Karpas-422 (cell line): ENCODE measurements around the gene MRPL27. TPM values are rescaled to one million over a fixed set of nuclear protein-coding genes. Genes with fewer than 3 reads are reported as not detected.

Experiments
- DNase-seq: peaks from one replicate; pipeline ENCODE4 v3.0.0-alpha.2; 2015
- H2AFZ ChIP-seq: fragments of 200-600 bp; sonication (generic); 2 replicates; pipeline ENCODE4 v1.6.1; 2014; ENCODE audit warnings: antibody characterized with exemption, low read length, mixed read lengths
- H3K27ac ChIP-seq: fragments of 200-600 bp; sonication (generic); 2 replicates; pipeline ENCODE4 v1.5.1; 2014; ENCODE audit warnings: mild to moderate bottlenecking, low read length, moderate library complexity
- H3K27me3 ChIP-seq: fragments of 200-600 bp; sonication (generic); 2 replicates; pipeline ENCODE4 v1.6.1; 2014; ENCODE audit warnings: low read length, mixed read lengths
- H3K36me3 ChIP-seq: fragments of 200-600 bp; sonication (generic); 2 replicates; pipeline ENCODE4 v1.6.1; 2014; ENCODE audit warnings: low read length, mixed read lengths; ENCODE audit not compliant: insufficient read depth
- H3K4me1 ChIP-seq: fragments of 200-600 bp; sonication (generic); 2 replicates; pipeline ENCODE4 v1.6.1; 2014; ENCODE audit warnings: mild to moderate bottlenecking, low read length, mixed read lengths
- H3K4me2 ChIP-seq: fragments of 200-600 bp; sonication (generic); 2 replicates; pipeline ENCODE4 v1.6.1; 2014; ENCODE audit warnings: low read length, low read depth, mild to moderate bottlenecking; ENCODE audit not compliant: poor library complexity, severe bottlenecking
- H3K4me3 ChIP-seq: fragments of 200-600 bp; sonication (generic); 2 replicates; pipeline ENCODE4 v1.5.1; 2014; ENCODE audit warnings: mild to moderate bottlenecking, antibody characterized with exemption, low read length, mixed read lengths
- H3K79me2 ChIP-seq: fragments of 200-600 bp; sonication (generic); 2 replicates; pipeline ENCODE4 v1.6.1; 2014; ENCODE audit warnings: mild to moderate bottlenecking, low read length, mixed read lengths
- H3K9ac ChIP-seq: fragments of 200-600 bp; sonication (generic); 2 replicates; pipeline ENCODE4 v1.6.0; 2014; ENCODE audit warnings: low read length
- H3K9me2 ChIP-seq: fragments of 200-600 bp; sonication (generic), shearing (Covaris generic); replicated peaks from 2 replicates; pipeline ENCODE4 v1.6.0; 2014; ENCODE audit warnings: mild to moderate bottlenecking, low read length, moderate library complexity; ENCODE audit not compliant: insufficient read depth
- H3K9me3 ChIP-seq: fragments of 300-700, 200-600 bp; sonication (generic); 2 replicates; pipeline ENCODE4 v1.6.1; 2014; ENCODE audit warnings: low read length, mixed read lengths
- H4K20me1 ChIP-seq: fragments of 200-600 bp; sonication (generic); 2 replicates; pipeline ENCODE4 v1.6.1; 2014; ENCODE audit warnings: mild to moderate bottlenecking, antibody characterized with exemption, low read length, low read depth; ENCODE audit not compliant: insufficient read depth
- total RNA-seq: library from RNA; depleted of rRNA; stranded (reverse); fragments of >200 nt; shearing (Covaris generic); gene quantifications from 2 replicates; pipeline ENCODE4 v1.2.3, GENCODE V29; 2014; ENCODE audit warnings: low replicate concordance

Gene MRPL27
- total RNA-seq, 1 experiment from 2014 or later, result 22.3 TPM

DNA sequence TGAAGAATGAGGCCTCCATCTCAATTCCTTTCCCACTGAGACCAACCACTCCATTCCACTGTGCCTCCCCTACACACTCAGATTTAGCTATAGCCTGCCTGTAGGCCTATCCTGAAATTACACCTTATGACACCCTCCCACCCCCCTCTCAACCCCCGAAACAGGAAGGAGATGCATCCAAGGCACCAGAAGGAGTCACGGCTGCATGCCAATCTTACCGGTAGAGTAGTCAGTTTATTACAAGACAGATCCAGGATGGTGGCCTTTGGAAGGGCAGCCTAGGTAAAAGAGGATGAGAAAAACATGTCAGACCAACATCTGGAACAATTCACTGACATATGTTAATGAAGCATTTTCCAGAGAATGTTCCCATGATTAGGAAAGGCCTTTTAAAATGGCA lies 21.7 kb upstream of the MRPL27 start:
- H3K4me1 ChIP-seq, result peaks cover 46% of the 10 kb centered on the region
- H3K27me3 ChIP-seq, result no peaks in the 10 kb centered on the region
- peaks cover 24% of the 10 kb centered on the region for H4K20me1 ChIP-seq
- H2AFZ ChIP-seq, result no peak overlapping the region
- peaks cover 3% of the 10 kb centered on the region; the same call in 1 of the 2 replicates for H3K9me2 ChIP-seq
- H3K79me2 ChIP-seq, result peaks cover 56% of the 10 kb centered on the region
- H3K4me3 ChIP-seq, result no peak overlapping the region
- peak overlapping the region; percentile 100 for H3K4me2 ChIP-seq
- H3K9me3 ChIP-seq, result no peaks in the 10 kb centered on the region
- no peak overlapping the region for H3K27ac ChIP-seq
- no peak overlapping the region for H3K9ac ChIP-seq
- H3K36me3 ChIP-seq, result peaks cover 53% of the 10 kb centered on the region
- DNase-seq, result no peak

DNA sequence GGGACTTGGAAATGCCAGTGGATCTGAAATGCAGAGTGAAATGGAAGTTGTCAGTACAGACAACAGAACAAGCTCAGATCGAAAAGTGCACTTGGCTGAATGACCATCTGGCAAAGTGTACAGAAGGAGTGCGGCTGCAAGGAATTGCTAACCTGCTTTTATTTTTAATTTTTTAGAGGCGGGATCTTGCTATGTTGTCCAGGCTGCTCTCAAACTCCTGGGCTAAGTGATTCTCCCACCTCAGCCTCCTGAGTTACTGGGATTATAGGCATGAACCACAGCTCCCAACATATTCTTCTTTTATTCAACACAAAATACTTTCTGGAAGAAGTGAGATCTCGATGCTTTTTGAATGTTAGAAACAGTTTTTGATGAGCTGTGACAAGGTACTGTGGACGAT lies 20.7 kb upstream of the MRPL27 start:
- no peak overlapping the region for H3K4me3 ChIP-seq
- H3K9me2 ChIP-seq, result peaks cover 3% of the 10 kb centered on the region; the same call in 1 of the 2 replicates
- H3K36me3 ChIP-seq, result peaks cover 60% of the 10 kb centered on the region
- H3K4me1 ChIP-seq, result peaks cover 46% of the 10 kb centered on the region
- H3K27me3 ChIP-seq, result no peaks in the 10 kb centered on the region
- no peak for DNase-seq
- H3K4me2 ChIP-seq, result no peak overlapping the region
- H3K27ac ChIP-seq, result no peak overlapping the region
- H2AFZ ChIP-seq, result no peak overlapping the region
- peaks cover 24% of the 10 kb centered on the region for H4K20me1 ChIP-seq
- H3K9ac ChIP-seq, result no peak overlapping the region
- no peaks in the 10 kb centered on the region for H3K9me3 ChIP-seq
- H3K79me2 ChIP-seq, result peaks cover 56% of the 10 kb centered on the region

DNA sequence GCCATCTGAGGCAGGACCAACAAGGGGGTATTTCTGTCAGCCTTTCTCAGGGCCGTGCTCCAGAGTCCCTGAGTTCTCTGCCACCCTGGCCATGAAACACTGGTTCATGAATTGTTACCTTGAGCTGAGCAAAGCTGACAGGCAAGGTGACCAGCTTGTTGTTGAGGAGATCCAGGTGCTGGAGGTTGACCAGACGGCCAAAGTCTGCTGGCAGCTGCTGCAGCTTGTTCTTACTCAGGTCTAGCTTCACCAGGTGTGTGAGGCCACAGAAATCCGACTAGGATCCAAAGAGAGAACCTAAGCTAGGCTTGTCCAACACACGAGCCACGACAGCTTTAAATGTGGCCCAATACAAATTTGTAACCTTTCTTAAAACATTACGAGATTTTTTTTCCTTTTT lies 19.6 kb upstream of the MRPL27 start:
- Histone ChIP-seq H4K20me1 (peaks cover 24% of the 10 kb centered on the region), H3K4me2 (no peak overlapping the region), H3K27ac (no peak overlapping the region), H3K9me2 (no peaks in the 10 kb centered on the region), H3K9me3 (no peaks in the 10 kb centered on the region), H3K4me1 (peaks cover 42% of the 10 kb centered on the region), H3K79me2 (peaks cover 56% of the 10 kb centered on the region), H3K36me3 (peaks cover 67% of the 10 kb centered on the region), H2AFZ (no peak overlapping the region), H3K27me3 (no peaks in the 10 kb centered on the region), H3K4me3 (no peak overlapping the region), H3K9ac (no peak overlapping the region)
- DNase-seq, result no peak

DNA sequence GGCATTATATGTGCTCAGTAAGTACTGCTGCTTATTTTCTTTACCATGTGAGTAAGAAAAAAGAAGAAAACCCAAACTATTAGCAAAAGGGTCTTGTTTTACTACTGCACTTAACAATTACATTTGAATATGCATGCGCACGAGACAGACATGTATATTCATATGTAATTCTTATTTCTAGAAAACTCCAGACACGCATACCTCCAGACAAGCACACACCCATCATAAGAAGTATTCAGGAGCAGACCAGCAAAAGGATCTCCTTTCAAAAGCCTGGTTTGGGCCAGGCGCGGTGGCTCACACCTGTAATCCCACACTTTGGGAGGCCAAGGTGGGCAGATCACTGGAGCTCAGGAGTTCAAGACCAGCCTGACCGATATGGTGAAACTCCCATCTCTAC lies 16.6 kb upstream of the MRPL27 start:
- H3K4me1 ChIP-seq, result peaks cover 24% of the 10 kb centered on the region
- no peak overlapping the region for H3K4me2 ChIP-seq
- H3K9ac ChIP-seq, result no peak overlapping the region
- no peaks in the 10 kb centered on the region for H3K9me2 ChIP-seq
- H2AFZ ChIP-seq, result no peak overlapping the region
- no peak overlapping the region for H3K27ac ChIP-seq
- peaks cover 28% of the 10 kb centered on the region for H3K79me2 ChIP-seq
- H3K36me3 ChIP-seq, result peaks cover 63% of the 10 kb centered on the region
- H3K4me3 ChIP-seq, result no peak overlapping the region
- no peaks in the 10 kb centered on the region for H3K9me3 ChIP-seq
- H4K20me1 ChIP-seq, result no peaks in the 10 kb centered on the region; the same call in 1 of the 2 replicates
- H3K27me3 ChIP-seq, result no peaks in the 10 kb centered on the region
- DNase-seq, result no peak

DNA sequence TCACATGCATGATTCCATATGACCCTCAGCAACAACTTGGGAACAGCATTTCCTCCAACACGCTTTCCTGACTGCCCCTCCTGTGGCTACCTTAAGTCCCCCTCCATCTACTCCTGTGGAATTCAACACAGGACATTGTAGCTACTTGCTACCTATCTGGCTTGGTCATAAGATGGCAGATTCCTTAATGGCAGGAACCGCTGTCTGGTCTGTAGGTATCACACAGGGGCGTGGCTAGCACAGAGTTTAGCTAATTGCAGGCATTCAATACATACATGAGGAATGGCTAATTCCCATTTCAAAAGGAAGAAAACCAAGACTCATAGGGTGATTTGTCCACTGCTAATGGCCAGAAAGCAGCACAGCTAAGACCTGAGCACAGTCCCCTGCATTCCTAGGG lies 15.7 kb upstream of the MRPL27 start:
- Histone ChIP-seq H4K20me1 (no peaks in the 10 kb centered on the region), H3K9ac (no peak overlapping the region), H3K4me2 (no peak overlapping the region), H3K9me3 (no peaks in the 10 kb centered on the region), H2AFZ (no peak overlapping the region), H3K27me3 (no peaks in the 10 kb centered on the region), H3K36me3 (peaks cover 59% of the 10 kb centered on the region), H3K9me2 (no peaks in the 10 kb centered on the region), H3K4me1 (peaks cover 24% of the 10 kb centered on the region), H3K4me3 (no peak overlapping the region), H3K27ac (no peak overlapping the region), H3K79me2 (peaks cover 20% of the 10 kb centered on the region; the same call in 1 of the 2 replicates)
- no peak for DNase-seq

DNA sequence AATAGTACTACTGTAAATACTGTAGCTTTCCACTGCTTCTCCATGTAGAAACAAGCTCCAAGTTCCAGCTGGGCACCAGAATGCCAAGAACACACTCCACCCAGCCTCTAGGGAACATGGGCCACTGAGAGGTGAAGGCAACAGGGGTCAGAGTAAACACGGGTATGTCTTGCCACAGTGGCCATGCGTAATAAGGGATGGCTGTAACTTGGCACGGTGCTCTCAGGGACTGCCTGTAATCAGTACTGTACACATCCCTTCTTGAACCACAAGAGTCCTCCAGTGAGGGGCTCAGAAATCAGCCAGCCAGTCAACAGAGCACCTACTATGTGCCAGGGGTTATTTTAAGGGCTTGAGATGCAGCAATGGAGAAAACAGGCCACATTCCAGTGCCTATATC lies 13.5 kb upstream of the MRPL27 start:
- H3K9me3 ChIP-seq, result no peaks in the 10 kb centered on the region
- H4K20me1 ChIP-seq, result no peaks in the 10 kb centered on the region
- DNase-seq, result no peak
- no peaks in the 10 kb centered on the region for H3K27me3 ChIP-seq
- no peak overlapping the region for H2AFZ ChIP-seq
- no peak overlapping the region for H3K27ac ChIP-seq
- peaks cover 8% of the 10 kb centered on the region; the same call in 1 of the 2 replicates for H3K79me2 ChIP-seq
- H3K4me1 ChIP-seq, result peaks cover 7% of the 10 kb centered on the region
- H3K9ac ChIP-seq, result no peak overlapping the region
- H3K4me2 ChIP-seq, result no peak overlapping the region
- no peak overlapping the region for H3K4me3 ChIP-seq
- H3K36me3 ChIP-seq, result peaks cover 60% of the 10 kb centered on the region
- no peaks in the 10 kb centered on the region for H3K9me2 ChIP-seq

DNA sequence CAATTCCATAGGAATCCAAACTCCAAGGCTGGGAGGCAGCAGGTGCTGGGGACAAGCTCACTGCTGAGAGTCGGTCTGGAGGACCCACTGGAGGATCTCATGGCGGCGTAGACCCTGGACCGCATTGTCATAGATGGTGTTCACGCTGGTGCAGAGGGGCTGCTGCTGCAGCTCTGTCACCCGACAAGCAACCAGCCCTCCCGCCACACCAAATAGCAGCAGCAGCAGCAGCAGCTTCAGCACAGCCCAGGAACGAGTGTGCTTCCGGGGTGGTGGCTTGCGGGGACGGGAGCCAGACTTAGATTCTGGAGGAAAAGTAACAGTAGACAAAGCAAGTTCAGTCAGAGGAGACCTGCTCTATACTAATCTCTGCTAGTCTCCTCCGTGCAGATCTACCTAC lies 9.9 kb upstream of the MRPL27 start:
- Histone ChIP-seq H3K27ac (no peak overlapping the region), H3K9ac (no peak overlapping the region), H3K9me2 (no peaks in the 10 kb centered on the region), H3K9me3 (no peaks in the 10 kb centered on the region), H4K20me1 (no peaks in the 10 kb centered on the region), H3K4me2 (no peak overlapping the region), H3K36me3 (peaks cover 51% of the 10 kb centered on the region), H3K27me3 (no peaks in the 10 kb centered on the region), H3K79me2 (no peaks in the 10 kb centered on the region), H3K4me3 (no peak overlapping the region), H2AFZ (no peak overlapping the region), H3K4me1 (no peaks in the 10 kb centered on the region)
- DNase-seq, result no peak

DNA sequence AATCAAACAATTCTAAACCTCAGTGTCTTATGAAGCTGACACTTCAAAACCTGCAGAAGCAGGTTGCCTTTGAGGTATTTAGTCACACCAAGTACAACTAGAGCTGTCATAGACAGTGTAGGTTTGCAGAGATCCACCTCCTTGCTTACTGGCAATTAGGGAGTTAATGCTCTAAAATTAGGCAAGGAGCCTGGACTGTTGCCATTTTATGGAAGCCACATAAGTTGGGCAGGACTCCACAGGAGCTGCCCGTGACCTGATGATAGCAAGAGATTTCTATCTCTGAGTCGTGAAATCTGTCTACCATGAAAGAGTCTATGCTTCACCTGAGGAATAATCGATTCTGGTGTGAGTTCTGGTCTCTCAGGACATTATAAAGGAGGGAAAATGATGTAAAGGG lies 8.9 kb upstream of the MRPL27 start:
- H3K9ac ChIP-seq, result no peak overlapping the region
- no peaks in the 10 kb centered on the region for H3K9me2 ChIP-seq
- no peak overlapping the region for H3K4me3 ChIP-seq
- no peaks in the 10 kb centered on the region for H3K9me3 ChIP-seq
- no peaks in the 10 kb centered on the region for H3K27me3 ChIP-seq
- H3K79me2 ChIP-seq, result no peaks in the 10 kb centered on the region
- no peak overlapping the region for H3K4me2 ChIP-seq
- DNase-seq, result no peak
- H3K4me1 ChIP-seq, result no peaks in the 10 kb centered on the region
- no peak overlapping the region for H3K27ac ChIP-seq
- H4K20me1 ChIP-seq, result no peaks in the 10 kb centered on the region
- peaks cover 46% of the 10 kb centered on the region for H3K36me3 ChIP-seq
- no peak overlapping the region for H2AFZ ChIP-seq
